Activated T-cell treated with anti-CD3 and anti-CD28 coated beads, Interleukin-2, amount 50 U/mL, for 72 hours (primary cell): ENCODE measurements around the gene KIAA0040. TPM values are rescaled to one million over a fixed set of nuclear protein-coding genes. Genes with fewer than 3 reads are reported as not detected.

ENCODE experiments used
- ATAC-seq, 2 donors: fragments of 150-1000 bp; cut with Tn5 transposase; replicated peaks in 1 of 2; 2 replicates each; pipeline ENCODE4 v1.10.0; 2021; ENCODE audit warnings: moderate library complexity in 2 of 2, mild to moderate bottlenecking in 1 of 2
- DNase-seq, 2 donors: peaks; one replicate each; pipeline ENCODE4 v3.0.0; 2021 to 2022; ENCODE audit warnings: mixed read lengths in 1 of 2
- H3K27ac Mint-ChIP-seq: one replicate; pipeline ENCODE4 v1.8.0; 2022; ENCODE audit warnings: mild to moderate bottlenecking, moderate library complexity, mixed read lengths
- H3K27me3 Mint-ChIP-seq: one replicate; pipeline ENCODE4 v1.8.0; 2022; ENCODE audit warnings: low read depth, mixed read lengths
- H3K36me3 Mint-ChIP-seq, 2 donors: one replicate each; pipeline ENCODE4 v1.8.0; 2022; ENCODE audit warnings: mixed read lengths in 2 of 2, mild to moderate bottlenecking in 1 of 2; ENCODE audit not compliant: insufficient read depth in 2 of 2
- H3K4me1 Mint-ChIP-seq: one replicate; pipeline ENCODE4 v1.8.0; 2022; ENCODE audit warnings: low read depth, mixed read lengths
- H3K4me3 Mint-ChIP-seq, 2 donors: one replicate each; pipeline ENCODE4 v1.8.0; 2022; ENCODE audit warnings: mild to moderate bottlenecking in 2 of 2, mixed read lengths in 2 of 2, moderate library complexity in 2 of 2
- H3K9me3 Mint-ChIP-seq, 2 donors: one replicate each; pipeline ENCODE4 v1.8.0; 2022; ENCODE audit warnings: mixed read lengths in 2 of 2
- total RNA-seq, 2 donors: library from RNA; stranded (reverse); gene quantifications; one replicate each; pipeline ENCODE4 v1.2.3, GENCODE V29; 2022

Gene KIAA0040
- total RNA-seq, 2 donors from 2014 or later = 33.4 to 37.4 TPM

- no peak for ATAC-seq
- no peak overlapping the region for H3K4me3 Mint-ChIP-seq
- H3K27ac Mint-ChIP-seq = no peak overlapping the region
- no peak for DNase-seq
- H3K9me3 Mint-ChIP-seq = no peaks in the 10 kb centered on the region
- H3K27me3 Mint-ChIP-seq = no peaks in the 10 kb centered on the region
- H3K4me1 Mint-ChIP-seq = peaks cover 42% of the 10 kb centered on the region
- H3K36me3 Mint-ChIP-seq = peaks cover 2 to 14% of the 10 kb centered on the region in 2 donors
These were observed 18.1 kb downstream of the KIAA0040 start for GRCh38 chr1:175174309-175175102.

GRCh38 chr1:175173531-175173930 is 19.0 kb downstream of the KIAA0040 start:
- no peaks in the 10 kb centered on the region for H3K9me3 Mint-ChIP-seq
- H3K4me3 Mint-ChIP-seq = no peak overlapping the region
- DNase-seq (no peak), ATAC-seq (no peak)
- no peak overlapping the region for H3K27ac Mint-ChIP-seq
- peaks cover 2 to 13% of the 10 kb centered on the region in 2 donors for H3K36me3 Mint-ChIP-seq
- no peaks in the 10 kb centered on the region for H3K27me3 Mint-ChIP-seq
- peaks cover 43% of the 10 kb centered on the region for H3K4me1 Mint-ChIP-seq

- DNase-seq (no peak), ATAC-seq (no peak)
- no peak overlapping the region for H3K4me3 Mint-ChIP-seq
- H3K4me1 Mint-ChIP-seq = peaks cover 43% of the 10 kb centered on the region
- no peaks in the 10 kb centered on the region for H3K9me3 Mint-ChIP-seq
- no peak overlapping the region for H3K27ac Mint-ChIP-seq
- H3K36me3 Mint-ChIP-seq = peaks cover 2 to 15% of the 10 kb centered on the region in 2 donors
- H3K27me3 Mint-ChIP-seq = no peaks in the 10 kb centered on the region
These were observed 20.1 kb downstream of the KIAA0040 start for GRCh38 chr1:175172503-175172902.

- Mint-ChIP-seq H3K27ac (no peak overlapping the region), H3K4me3 (no peak overlapping the region), H3K36me3 (peaks cover 4 to 16% of the 10 kb centered on the region in 2 donors), H3K27me3 (no peaks in the 10 kb centered on the region), H3K9me3 (no peaks in the 10 kb centered on the region), H3K4me1 (peaks cover 47% of the 10 kb centered on the region)
- ATAC-seq (no peak), DNase-seq (no peak)
These were observed 21.3 kb downstream of the KIAA0040 start for GRCh38 chr1:175171036-175171913.

GRCh38 chr1:175169286-175170018 is 23.1 kb downstream of the KIAA0040 start:
- peak overlapping the region; percentile 51 for H3K27ac Mint-ChIP-seq
- ATAC-seq (peak; percentile 57 to 68), DNase-seq (no peak)
- no peaks in the 10 kb centered on the region for H3K9me3 Mint-ChIP-seq
- peaks cover 5 to 20% of the 10 kb centered on the region in 2 donors for H3K36me3 Mint-ChIP-seq
- no peaks in the 10 kb centered on the region for H3K27me3 Mint-ChIP-seq
- peak overlapping the region in 1 of 2 donors; percentile 26 for H3K4me3 Mint-ChIP-seq
- peaks cover 46% of the 10 kb centered on the region for H3K4me1 Mint-ChIP-seq

GRCh38 chr1:175168782-175169181 is 23.8 kb downstream of the KIAA0040 start:
- Mint-ChIP-seq H3K9me3 (no peaks in the 10 kb centered on the region), H3K27ac (no peak overlapping the region), H3K4me3 (no peak overlapping the region), H3K4me1 (peaks cover 41% of the 10 kb centered on the region), H3K27me3 (no peaks in the 10 kb centered on the region), H3K36me3 (peaks cover 5 to 21% of the 10 kb centered on the region in 2 donors)
- ATAC-seq (no peak), DNase-seq (no peak)

- H3K27ac Mint-ChIP-seq = peak overlapping the region; percentile 20
- no peaks in the 10 kb centered on the region for H3K9me3 Mint-ChIP-seq
- ATAC-seq = no peak
- H3K27me3 Mint-ChIP-seq = no peaks in the 10 kb centered on the region
- no peak for DNase-seq
- peaks cover 41% of the 10 kb centered on the region for H3K4me1 Mint-ChIP-seq
- H3K4me3 Mint-ChIP-seq = no peak overlapping the region
- peaks cover 4 to 21% of the 10 kb centered on the region in 2 donors for H3K36me3 Mint-ChIP-seq
These were observed 24.7 kb downstream of the KIAA0040 start for GRCh38 chr1:175167861-175168260.

- Mint-ChIP-seq H3K36me3 (peaks cover 4 to 21% of the 10 kb centered on the region in 2 donors), H3K27ac (peak overlapping the region; percentile 25), H3K4me3 (no peak overlapping the region), H3K9me3 (no peaks in the 10 kb centered on the region), H3K27me3 (no peaks in the 10 kb centered on the region), H3K4me1 (peaks cover 36% of the 10 kb centered on the region)
- DNase-seq = no peak
- no peak for ATAC-seq
These were observed 25.8 kb downstream of the KIAA0040 start for GRCh38 chr1:175166746-175167145.

GRCh38 chr1:175164751-175165150 is 27.8 kb downstream of the KIAA0040 start:
- DNase-seq (no peak), ATAC-seq (no peak)
- no peaks in the 10 kb centered on the region for H3K27me3 Mint-ChIP-seq
- H3K4me3 Mint-ChIP-seq = no peak overlapping the region
- no peaks in the 10 kb centered on the region for H3K9me3 Mint-ChIP-seq
- peaks cover 5 to 20% of the 10 kb centered on the region in 2 donors for H3K36me3 Mint-ChIP-seq
- no peak overlapping the region for H3K27ac Mint-ChIP-seq
- H3K4me1 Mint-ChIP-seq = peaks cover 20% of the 10 kb centered on the region

- Mint-ChIP-seq H3K4me1 (peaks cover 10% of the 10 kb centered on the region), H3K36me3 (peaks cover 7 to 26% of the 10 kb centered on the region in 2 donors), H3K4me3 (no peak overlapping the region), H3K9me3 (no peaks in the 10 kb centered on the region), H3K27ac (no peak overlapping the region), H3K27me3 (no peaks in the 10 kb centered on the region)
- ATAC-seq = no peak
- no peak for DNase-seq
These were observed 28.9 kb downstream of the KIAA0040 start for GRCh38 chr1:175163702-175164101.

- H3K27me3 Mint-ChIP-seq = no peaks in the 10 kb centered on the region
- ATAC-seq = no peak
- no peak for DNase-seq
- H3K9me3 Mint-ChIP-seq = no peaks in the 10 kb centered on the region
- peaks cover 7 to 25% of the 10 kb centered on the region in 2 donors for H3K36me3 Mint-ChIP-seq
- peaks cover 14% of the 10 kb centered on the region for H3K4me1 Mint-ChIP-seq
- H3K4me3 Mint-ChIP-seq = no peak overlapping the region
- H3K27ac Mint-ChIP-seq = no peak overlapping the region
These were observed 29.6 kb downstream of the KIAA0040 start for GRCh38 chr1:175162955-175163354.

GRCh38 chr1:175158170-175158591 is 34.4 kb downstream of the KIAA0040 start:
- no peaks in the 10 kb centered on the region for H3K9me3 Mint-ChIP-seq
- H3K4me3 Mint-ChIP-seq = peak overlapping the region in 1 of 2 donors; percentile 12
- peaks cover 22% of the 10 kb centered on the region for H3K4me1 Mint-ChIP-seq
- H3K27me3 Mint-ChIP-seq = peaks cover 11% of the 10 kb centered on the region
- H3K27ac Mint-ChIP-seq = peak overlapping the region; percentile 6
- DNase-seq = peak in 1 of 2 donors; percentile 21
- H3K36me3 Mint-ChIP-seq = peaks cover 3 to 10% of the 10 kb centered on the region in 2 donors
- peak; percentile 33 to 68 for ATAC-seq
